Astrocyte (in vitro differentiated cells and primary cell): Measurements from ENCODE around the gene DGUOK. TPM values are rescaled to one million over a fixed set of nuclear protein-coding genes. Genes with fewer than 3 reads are reported as not detected.

Experiments used
- DNase-seq: peaks from one replicate; pipeline ENCODE4 v3.0.0-alpha.2; 2010; ENCODE audit warnings: low read depth
- FAIRE-seq: peaks from 2 replicates; lab custom pipeline; 2011; peaks lifted over from hg19 to GRCh38; lab: Jason Lieb, UNC
- H2AFZ ChIP-seq: 2 replicates; pipeline ENCODE4 v1.6.0; 2012; ENCODE audit warnings: low read depth, low read length, inconsistent platforms
- H3K27ac ChIP-seq: 2 replicates; pipeline ENCODE4 v1.5.1; 2011; ENCODE audit warnings: low read depth, low read length, inconsistent platforms
- H3K27me3 ChIP-seq: 2 replicates; pipeline ENCODE4 v1.6.0; 2011; ENCODE audit warnings: low read length, inconsistent platforms; ENCODE audit not compliant: insufficient read depth
- H3K36me3 ChIP-seq: 2 replicates; pipeline ENCODE4 v1.5.1; 2011; ENCODE audit warnings: low read length, inconsistent platforms; ENCODE audit not compliant: insufficient read depth
- H3K4me1 ChIP-seq: 2 replicates; pipeline ENCODE4 v1.5.1; 2011; ENCODE audit warnings: low read length, inconsistent platforms; ENCODE audit not compliant: insufficient read depth
- H3K4me2 ChIP-seq: 2 replicates; pipeline ENCODE4 v1.6.0; 2012; ENCODE audit warnings: low read length, inconsistent platforms
- H3K4me3 ChIP-seq: 2 replicates; pipeline ENCODE4 v1.5.1; 2011; ENCODE audit warnings: low read depth, mild to moderate bottlenecking, low read length, inconsistent platforms; ENCODE audit not compliant: insufficient read depth
- H3K79me2 ChIP-seq: 2 replicates; pipeline ENCODE4 v1.6.0; 2012; ENCODE audit warnings: mild to moderate bottlenecking, low read length, inconsistent platforms; ENCODE audit not compliant: insufficient read depth
- H3K9ac ChIP-seq: 2 replicates; pipeline ENCODE4 v1.6.0; 2012; ENCODE audit warnings: mild to moderate bottlenecking, low read length, inconsistent platforms
- H3K9me3 ChIP-seq: 2 replicates; pipeline ENCODE4 v1.5.1; 2012; ENCODE audit warnings: low read depth, mild to moderate bottlenecking, low read length, inconsistent platforms; ENCODE audit not compliant: insufficient read depth
- H4K20me1 ChIP-seq: 2 replicates; pipeline ENCODE4 v1.6.0; 2012; ENCODE audit warnings: low read length, inconsistent platforms; ENCODE audit not compliant: insufficient read depth
- H3K27ac Mint-ChIP-seq: one replicate; pipeline ENCODE4 v1.8.0; 2021; ENCODE audit warnings: mild to moderate bottlenecking, mixed read lengths; ENCODE audit not compliant: unreplicated experiment
- H3K27me3 Mint-ChIP-seq: one replicate; pipeline ENCODE4 v1.8.0; 2021; ENCODE audit warnings: low read depth, mixed read lengths; ENCODE audit not compliant: unreplicated experiment
- H3K36me3 Mint-ChIP-seq: one replicate; pipeline ENCODE4 v1.8.0; 2021; ENCODE audit warnings: low read depth, mixed read lengths; ENCODE audit not compliant: unreplicated experiment
- H3K4me1 Mint-ChIP-seq: one replicate; pipeline ENCODE4 v1.8.0; 2021; ENCODE audit warnings: low read depth, mixed read lengths; ENCODE audit not compliant: unreplicated experiment
- H3K4me3 Mint-ChIP-seq: one replicate; pipeline ENCODE4 v1.8.0; 2021; ENCODE audit warnings: mild to moderate bottlenecking, moderate library complexity, mixed read lengths; ENCODE audit not compliant: unreplicated experiment
- H3K9me3 Mint-ChIP-seq: one replicate; pipeline ENCODE4 v1.8.0; 2021; ENCODE audit warnings: mild to moderate bottlenecking, mixed read lengths; ENCODE audit not compliant: unreplicated experiment
- EZH2 ChIP-seq: IDR thresholded peaks from 2 replicates; pipeline ENCODE4 v1.6.1; 2012; ENCODE audit warnings: mild to moderate bottlenecking, low read length, inconsistent platforms; ENCODE audit not compliant: insufficient read depth
- total RNA-seq: library from RNA; stranded (reverse); gene quantifications from 2 replicates; pipeline ENCODE4 v1.2.1, GENCODE V29; 2021
- TF ChIP-seq, protein P1 (sequence below): IDR thresholded peaks from 2 replicates; pipeline ENCODE4 v1.5.1; 2011; ENCODE audit warnings: low read depth, mild to moderate bottlenecking, inconsistent platforms, low read length, moderate library complexity; ENCODE audit not compliant: insufficient read depth

The DGUOK gene
- total RNA-seq, 1 donor from 2014 or later = 84.8 TPM

DNA sequence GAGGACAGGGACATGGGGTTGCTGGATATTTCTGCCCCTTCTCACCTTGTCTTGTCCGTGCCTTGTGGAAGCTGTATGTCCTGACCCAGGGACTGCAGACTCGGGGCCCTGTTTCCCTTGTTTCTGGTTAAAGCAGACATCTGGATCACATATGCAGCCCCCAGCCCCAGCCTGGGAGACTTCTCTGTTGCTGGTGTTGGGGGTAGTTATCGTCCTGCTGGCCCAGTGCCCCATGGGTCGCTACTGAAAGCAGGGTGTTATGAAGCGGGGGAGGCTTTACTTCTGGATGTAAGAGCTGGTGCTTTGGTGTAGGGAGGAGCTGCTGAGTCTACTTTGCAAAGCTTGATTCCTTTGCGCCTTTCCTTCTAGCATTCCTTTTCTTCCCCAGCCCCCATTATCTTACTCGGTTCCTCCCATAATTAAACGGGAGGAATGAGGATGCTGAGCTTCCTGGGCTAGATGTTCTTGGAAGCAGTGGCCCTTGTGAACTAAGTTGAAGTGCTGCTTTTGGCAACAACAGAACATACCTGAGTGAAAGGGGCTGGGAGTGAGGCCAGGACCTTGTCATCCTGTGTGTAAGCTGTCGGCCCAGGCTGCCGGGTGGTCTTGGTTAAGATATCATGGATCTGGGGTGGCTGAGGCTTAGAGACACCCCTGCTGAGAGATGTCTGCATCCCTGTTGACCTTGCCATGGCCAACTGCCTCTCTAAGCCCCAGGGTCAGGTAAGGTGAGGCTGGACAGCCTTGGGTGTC lies 61.4 kb downstream of the DGUOK start:
- Histone ChIP-seq H3K36me3 (no peaks in the 10 kb centered on the region), H3K79me2 (peaks cover 55% of the 10 kb centered on the region), H4K20me1 (peaks cover 45% of the 10 kb centered on the region), H3K27ac (no peak overlapping the region), H3K9ac (no peak overlapping the region), H3K4me2 (peak overlapping the region; percentile 79), H2AFZ (peak overlapping the region; percentile 39), H3K4me3 (peak overlapping the region; percentile 34), H3K27me3 (no peaks in the 10 kb centered on the region), H3K9me3 (no peaks in the 10 kb centered on the region), H3K4me1 (peaks cover 21% of the 10 kb centered on the region)
- peaks cover 9% of the 10 kb centered on the region for H3K36me3 Mint-ChIP-seq
- no peak overlapping the region for H3K27ac Mint-ChIP-seq
- H3K4me3 Mint-ChIP-seq = peak overlapping the region; percentile 65
- no peaks in the 10 kb centered on the region for H3K27me3 Mint-ChIP-seq
- FAIRE-seq = no peak
- DNase-seq = no peak
- no peak for TF ChIP-seq EZH2
- no peaks in the 10 kb centered on the region for H3K9me3 Mint-ChIP-seq
- H3K4me1 Mint-ChIP-seq = peaks cover 14% of the 10 kb centered on the region

DNA sequence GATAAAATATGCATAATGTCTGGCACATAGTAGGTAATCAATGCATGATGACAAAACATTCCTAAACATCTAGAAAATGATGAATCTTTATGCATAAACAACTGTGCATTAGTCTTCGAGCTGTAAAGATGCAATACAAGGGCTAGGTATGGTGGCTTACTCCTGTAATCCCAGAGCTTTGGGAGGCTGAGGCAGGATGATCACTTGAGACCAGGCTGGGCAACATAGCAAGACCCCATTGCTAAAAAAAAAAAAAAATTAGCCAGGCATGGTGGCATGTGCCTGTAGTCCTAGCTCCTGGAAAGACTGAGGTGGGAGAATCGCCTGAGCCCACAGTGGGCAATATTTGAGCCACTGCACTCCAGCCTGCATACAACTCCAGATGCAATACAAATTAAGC lies 63.3 kb downstream of the DGUOK start:
- Mint-ChIP-seq H3K36me3 (peaks cover 12% of the 10 kb centered on the region), H3K9me3 (no peaks in the 10 kb centered on the region), H3K27ac (no peak overlapping the region), H3K27me3 (no peaks in the 10 kb centered on the region), H3K4me1 (peaks cover 25% of the 10 kb centered on the region), H3K4me3 (no peak overlapping the region)
- Histone ChIP-seq H3K27me3 (no peaks in the 10 kb centered on the region), H3K4me1 (peaks cover 19% of the 10 kb centered on the region), H3K4me3 (no peak overlapping the region), H3K9me3 (no peaks in the 10 kb centered on the region), H3K36me3 (no peaks in the 10 kb centered on the region), H3K79me2 (peaks cover 65% of the 10 kb centered on the region), H2AFZ (no peak overlapping the region), H4K20me1 (peaks cover 61% of the 10 kb centered on the region), H3K9ac (no peak overlapping the region), H3K27ac (no peak overlapping the region), H3K4me2 (no peak overlapping the region)
- no peak for DNase-seq
- TF ChIP-seq EZH2 = no peak
- TF ChIP-seq, protein P1, sequence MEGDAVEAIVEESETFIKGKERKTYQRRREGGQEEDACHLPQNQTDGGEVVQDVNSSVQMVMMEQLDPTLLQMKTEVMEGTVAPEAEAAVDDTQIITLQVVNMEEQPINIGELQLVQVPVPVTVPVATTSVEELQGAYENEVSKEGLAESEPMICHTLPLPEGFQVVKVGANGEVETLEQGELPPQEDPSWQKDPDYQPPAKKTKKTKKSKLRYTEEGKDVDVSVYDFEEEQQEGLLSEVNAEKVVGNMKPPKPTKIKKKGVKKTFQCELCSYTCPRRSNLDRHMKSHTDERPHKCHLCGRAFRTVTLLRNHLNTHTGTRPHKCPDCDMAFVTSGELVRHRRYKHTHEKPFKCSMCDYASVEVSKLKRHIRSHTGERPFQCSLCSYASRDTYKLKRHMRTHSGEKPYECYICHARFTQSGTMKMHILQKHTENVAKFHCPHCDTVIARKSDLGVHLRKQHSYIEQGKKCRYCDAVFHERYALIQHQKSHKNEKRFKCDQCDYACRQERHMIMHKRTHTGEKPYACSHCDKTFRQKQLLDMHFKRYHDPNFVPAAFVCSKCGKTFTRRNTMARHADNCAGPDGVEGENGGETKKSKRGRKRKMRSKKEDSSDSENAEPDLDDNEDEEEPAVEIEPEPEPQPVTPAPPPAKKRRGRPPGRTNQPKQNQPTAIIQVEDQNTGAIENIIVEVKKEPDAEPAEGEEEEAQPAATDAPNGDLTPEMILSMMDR = no peak
- no peak for FAIRE-seq

DNA sequence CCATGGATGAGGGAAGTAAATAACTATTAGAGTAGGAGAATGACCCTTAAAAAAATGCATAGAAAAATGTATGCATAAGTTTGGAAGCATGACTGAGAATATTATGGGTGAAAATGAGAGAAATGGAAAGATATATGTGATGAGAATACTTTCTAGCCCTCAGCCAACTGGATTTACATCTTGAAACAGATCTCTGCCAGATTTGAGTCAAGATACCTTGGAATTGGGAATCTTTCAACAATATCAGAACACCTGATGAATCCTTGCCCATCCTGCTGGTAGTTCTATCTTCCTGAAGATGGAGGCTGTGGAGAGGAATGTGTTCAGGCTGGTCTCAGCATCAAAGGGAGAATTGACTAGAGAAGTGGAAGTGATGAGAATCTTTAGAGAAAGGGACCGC lies 63.9 kb downstream of the DGUOK start:
- Mint-ChIP-seq H3K27ac (no peak overlapping the region), H3K4me1 (peaks cover 26% of the 10 kb centered on the region)

More for the DNA sequence above, 63.9 kb downstream of the DGUOK start:
- DNase-seq = no peak
- H3K4me3 Mint-ChIP-seq = no peak overlapping the region
- Histone ChIP-seq H3K4me2 (no peak overlapping the region), H4K20me1 (peaks cover 63% of the 10 kb centered on the region), H3K9me3 (no peaks in the 10 kb centered on the region), H2AFZ (no peak overlapping the region), H3K4me3 (no peak overlapping the region), H3K79me2 (peaks cover 69% of the 10 kb centered on the region), H3K9ac (no peak overlapping the region), H3K4me1 (peaks cover 18% of the 10 kb centered on the region), H3K36me3 (no peaks in the 10 kb centered on the region), H3K27me3 (no peaks in the 10 kb centered on the region), H3K27ac (no peak overlapping the region)
- H3K36me3 Mint-ChIP-seq = peaks cover 12% of the 10 kb centered on the region
- H3K9me3 Mint-ChIP-seq = no peaks in the 10 kb centered on the region
- TF ChIP-seq, protein P1 = no peak
- no peak for TF ChIP-seq EZH2
- no peaks in the 10 kb centered on the region for H3K27me3 Mint-ChIP-seq
- FAIRE-seq = no peak
